DMS79 treated with DMSO at 0.1 percent for 48 hours (cell line): ENCODE data around the gene LHPP.

Source experiments
- DNase-seq: peaks from one replicate; lab custom pipeline; 2025; lab: John Stamatoyannopoulos, UW

Gene LHPP

DNA sequence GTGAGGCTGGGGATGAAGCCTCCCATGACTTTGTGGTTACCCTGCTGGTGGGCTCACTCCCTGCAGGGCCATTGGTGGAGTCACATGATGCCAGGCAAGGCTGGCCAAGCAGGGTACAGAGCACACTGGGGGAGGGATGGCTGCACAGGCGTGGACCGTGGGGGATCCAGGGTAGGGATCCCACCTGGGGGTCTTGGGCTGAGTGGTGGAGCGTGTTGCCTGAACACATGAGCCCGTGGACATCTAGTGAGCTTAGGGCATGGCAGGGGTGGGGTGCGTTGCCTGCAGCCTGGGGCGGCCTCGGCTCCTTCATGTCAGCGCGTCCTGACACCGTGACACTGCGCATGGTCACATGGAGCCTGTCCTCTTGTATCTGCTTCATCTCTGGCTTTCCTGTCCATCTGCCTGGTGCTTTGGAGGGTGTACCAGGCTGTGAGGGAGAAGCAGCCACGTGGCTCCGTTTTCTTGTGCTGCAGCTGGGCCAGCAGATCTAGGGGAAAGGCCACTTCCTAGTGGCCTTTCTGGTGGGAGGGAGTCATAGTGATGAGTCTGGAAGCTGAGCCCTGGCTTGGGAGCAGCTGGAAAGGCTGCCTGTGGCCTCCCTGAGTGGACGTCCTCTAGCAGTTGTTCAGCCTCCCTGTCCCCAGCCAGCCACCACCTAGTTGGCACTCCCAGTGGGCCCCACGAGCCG, 96.2 kb downstream of the LHPP start:
- no peak for DNase-seq

DNA sequence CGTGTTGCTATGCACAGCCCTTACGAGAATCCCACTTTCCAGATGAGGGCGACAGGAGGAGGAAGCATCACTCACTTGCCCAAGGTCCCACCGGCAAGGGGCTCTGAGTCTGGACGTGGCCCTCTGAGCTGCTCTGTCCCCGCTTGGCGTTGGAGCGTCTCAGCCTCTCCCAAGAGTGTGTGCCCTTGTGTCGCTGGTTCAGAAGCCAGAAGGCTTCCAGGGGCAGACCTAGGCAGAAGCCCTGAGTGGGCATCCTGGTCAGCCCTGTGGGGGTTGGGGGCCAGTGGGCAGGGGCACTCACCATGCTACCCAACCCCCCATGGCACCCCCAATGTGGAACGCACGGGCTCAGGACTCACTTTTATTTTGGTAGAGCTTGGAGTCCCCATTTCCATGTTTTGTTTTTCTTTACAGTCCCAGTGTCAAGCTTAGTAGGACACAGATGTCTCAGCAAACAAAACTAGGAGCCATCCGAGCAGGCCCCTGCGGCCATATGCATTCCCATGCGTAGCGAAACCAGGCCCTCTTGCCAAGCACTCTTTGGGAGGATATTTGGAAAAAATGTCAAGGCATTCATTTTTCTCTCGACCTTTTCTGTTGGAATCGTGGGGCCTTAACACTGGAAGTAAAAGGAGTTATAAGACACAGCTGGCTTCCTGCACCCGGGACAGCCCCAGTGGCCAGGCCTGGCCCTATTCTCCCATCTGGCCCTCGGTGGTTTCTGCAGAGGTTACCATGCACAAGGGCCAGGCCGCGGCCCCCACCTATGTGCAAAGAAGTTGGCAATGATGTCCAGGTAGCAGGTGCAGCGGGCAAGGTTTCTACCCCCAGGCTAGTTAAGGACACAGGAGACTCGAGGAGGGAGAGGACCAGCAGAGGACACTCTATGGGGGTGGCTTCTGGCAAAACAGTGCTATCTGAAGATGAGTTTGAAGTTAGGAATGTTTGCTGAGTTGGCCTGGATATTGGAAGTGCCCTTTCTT, 97.0 kb downstream of the LHPP start:
- no peak for DNase-seq

DNA sequence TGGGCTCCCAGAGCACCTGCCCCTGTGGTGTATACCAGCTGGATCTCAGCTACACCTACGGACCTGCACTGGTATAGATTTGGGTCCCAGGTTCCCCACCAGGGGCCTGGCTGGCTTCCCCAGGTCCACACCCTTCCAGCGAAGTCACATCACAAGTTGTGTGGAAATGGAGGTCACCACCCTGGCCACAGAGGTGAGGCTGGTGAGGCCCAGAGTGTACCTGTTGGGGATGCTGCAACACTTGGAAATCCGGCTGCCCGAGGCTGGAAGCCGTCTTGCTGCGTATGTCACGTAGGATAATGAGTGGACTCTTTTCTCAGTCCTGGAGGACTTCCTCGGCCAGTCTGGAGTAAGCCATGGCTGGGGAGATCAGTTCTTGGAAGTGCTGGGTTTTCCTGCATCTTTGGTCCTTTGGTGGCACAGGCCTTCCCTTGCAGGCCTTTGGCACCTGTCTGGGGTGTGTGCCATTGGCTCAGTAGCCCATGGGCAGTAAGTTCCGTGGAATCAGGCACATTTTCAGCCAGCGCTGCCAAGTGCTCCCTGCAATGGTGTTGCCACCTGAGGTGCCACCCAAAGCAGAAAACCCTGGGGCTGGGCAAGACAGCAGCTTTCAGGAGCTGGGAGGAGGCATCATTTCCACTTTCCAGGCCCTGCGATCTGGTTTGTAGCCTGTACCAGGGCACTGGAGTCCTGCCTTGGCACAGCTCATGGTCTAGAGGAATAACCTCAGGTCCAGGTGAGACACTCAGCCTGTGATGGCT, 97.9 kb downstream of the LHPP start:
- DNase-seq = no peak

DNA sequence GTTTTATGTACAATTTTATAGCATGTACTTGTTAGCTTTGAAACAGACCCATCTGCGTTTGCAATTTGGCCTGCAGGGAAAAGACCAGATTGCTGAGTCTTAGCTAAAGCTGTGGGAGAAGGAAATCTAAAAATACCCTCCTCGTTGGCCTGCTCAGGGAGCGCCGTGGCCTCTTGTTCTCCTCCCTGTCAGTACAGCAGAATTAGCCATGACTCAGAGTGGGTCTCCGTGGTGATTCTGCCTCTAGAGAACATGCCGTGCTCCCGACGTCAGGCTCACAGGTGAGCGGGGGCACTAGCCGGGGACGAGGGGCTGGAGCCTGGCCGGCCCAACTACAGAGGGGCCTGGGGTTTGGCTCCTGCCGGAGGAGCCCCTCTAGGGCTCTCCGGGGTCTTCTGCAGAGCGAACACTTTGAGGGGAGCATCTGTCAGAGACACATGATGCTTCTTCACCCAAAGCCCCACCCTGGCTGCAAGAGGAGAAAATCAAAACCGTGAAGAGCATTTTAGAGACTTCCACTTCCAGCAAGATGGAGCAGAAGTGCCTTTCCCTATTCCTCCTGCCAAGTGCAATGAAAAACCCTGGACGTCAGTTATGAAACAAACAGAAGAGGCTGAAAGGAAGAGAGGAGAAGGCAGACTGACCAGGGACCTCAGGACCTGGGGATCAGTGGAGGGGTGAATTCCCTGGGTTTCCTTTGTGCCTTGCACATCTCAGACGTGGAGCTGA, 98.9 kb downstream of the LHPP start:
- peak; percentile 3 for DNase-seq

DNA sequence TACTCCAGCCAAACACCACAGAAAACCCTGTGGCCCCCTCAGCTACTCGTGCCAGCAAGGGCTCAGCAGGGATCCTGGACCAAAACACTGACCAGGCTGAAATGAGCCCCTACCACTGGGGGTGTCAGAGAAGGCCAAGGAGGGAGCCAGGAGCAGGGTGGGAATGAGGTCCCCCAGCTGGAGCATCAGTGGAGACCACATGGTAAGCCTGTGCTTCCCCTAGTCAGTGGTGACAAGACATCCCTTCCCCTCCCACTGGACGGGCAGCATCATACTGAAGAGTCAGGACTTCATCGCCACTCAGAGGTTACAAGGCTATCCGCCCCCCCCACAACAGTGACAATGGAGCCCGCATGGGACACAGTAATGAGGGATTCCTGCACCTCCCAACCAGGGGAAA, 99.6 kb downstream of the LHPP start:
- DNase-seq = no peak

DNA sequence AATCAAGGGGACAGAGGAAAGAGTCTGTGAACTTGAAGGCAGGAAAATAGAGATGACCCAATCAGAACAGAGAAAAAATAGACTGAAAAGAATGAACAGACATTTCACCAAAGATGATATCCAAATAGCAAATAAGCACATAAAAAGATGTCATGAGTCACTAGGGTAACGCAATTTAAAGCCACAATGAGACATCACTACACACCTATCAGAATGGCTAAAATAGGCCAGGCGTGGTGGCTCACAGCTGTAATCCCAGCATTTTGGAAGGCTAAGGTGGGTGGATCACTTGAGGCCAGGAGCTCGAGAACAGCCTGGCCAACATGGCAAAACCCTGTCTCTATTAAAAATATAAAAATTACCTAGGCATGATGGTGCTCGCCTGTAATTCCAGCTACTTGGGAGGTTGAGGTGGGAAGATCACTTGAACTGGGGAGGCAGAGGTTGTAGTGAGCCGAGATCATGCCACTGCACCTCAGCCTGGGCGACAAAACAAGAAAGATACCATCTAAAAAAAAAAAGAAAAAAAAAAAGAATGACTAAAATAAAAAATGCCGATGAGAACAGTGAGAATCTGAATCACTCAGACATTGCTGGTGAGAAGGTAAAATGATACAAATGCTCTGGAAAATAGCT, 100.9 kb downstream of the LHPP start:
- no peak for DNase-seq

DNA sequence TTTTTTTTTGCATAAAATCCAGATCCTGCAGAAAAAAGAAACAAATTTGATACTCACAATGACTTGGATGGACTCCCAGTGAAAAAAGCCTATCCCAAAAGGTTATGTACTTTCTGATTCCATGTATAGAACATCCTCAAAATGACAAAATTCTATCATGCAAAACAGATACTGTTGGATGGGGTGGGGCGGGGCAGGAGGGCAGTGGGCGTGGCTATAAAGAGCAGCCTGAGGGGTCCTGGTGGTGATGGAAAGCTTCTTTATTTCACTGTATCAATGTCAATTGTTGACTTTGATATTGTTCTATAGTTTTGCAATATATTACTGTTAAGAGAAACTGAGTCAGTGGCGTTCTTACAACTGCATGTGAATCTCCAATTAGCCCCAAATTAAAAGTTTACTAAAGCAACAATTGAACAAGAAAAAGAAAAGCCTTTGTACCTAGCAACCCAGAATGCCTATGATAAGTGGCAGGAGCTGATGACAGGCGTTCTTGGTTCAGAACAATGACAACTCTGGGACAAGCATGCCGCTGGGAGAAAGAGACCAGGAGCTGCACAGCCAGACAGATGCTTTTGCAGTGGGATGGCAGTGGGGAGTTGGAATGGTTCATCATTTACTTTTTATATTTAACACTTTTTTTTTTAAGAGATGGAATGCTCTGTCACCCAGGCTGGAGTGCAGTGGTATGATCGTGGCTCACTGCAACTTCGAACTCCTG, 101.9 kb downstream of the LHPP start:
- DNase-seq = no peak

DNA sequence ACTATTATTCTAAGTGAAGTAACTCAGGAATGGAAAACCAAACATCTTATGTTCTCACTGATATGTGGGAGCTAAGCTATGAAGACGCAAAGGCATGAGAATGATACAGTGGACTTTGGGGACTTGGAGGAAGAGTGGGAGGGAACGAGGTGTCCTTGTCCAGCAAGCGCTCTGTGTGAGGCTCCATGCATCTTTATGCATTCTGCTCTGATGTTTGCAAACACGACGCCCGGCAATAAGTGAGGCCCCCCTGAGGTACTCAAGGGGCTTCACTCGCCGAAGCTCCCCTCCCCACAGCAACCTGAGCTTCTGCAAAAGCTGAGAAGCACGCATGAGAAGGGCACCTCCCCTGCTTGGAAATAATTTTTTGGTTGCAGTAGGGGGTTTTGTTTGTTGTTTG, 103.3 kb downstream of the LHPP start:
- no peak for DNase-seq

DNA sequence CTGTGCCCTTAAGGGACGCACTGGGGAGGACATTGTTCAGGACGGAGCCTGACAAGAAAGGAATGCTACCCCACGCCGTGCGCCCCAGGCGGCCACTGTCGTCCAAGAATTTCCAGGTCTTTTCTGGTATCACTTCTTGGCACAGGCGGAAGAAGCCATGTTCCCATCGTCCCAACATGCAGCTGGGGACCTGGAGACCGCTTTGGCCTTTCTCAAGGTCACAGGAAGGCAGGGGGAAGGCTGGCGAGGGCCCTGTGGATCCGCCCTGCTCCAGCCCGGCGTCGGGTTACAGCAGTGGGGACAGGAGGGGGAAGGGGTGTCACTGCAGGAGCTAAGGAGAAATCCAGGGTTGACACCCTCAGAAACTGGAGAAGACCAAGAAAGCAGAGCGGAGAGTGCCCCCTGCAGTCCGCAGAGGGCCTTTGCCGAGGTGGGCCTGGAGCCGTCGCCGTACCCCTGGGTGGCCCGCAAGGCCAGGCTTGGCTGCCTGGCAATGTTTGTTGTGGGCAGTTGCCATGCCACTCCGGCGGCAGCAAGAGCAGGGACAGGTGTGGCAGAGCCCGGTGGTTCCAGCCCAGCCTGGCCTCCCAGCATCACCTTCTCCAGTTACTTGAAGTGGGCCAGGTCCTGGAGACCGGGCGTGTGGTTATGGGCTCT, 104.1 kb downstream of the LHPP start:
- DNase-seq = peak; percentile 84

DNA sequence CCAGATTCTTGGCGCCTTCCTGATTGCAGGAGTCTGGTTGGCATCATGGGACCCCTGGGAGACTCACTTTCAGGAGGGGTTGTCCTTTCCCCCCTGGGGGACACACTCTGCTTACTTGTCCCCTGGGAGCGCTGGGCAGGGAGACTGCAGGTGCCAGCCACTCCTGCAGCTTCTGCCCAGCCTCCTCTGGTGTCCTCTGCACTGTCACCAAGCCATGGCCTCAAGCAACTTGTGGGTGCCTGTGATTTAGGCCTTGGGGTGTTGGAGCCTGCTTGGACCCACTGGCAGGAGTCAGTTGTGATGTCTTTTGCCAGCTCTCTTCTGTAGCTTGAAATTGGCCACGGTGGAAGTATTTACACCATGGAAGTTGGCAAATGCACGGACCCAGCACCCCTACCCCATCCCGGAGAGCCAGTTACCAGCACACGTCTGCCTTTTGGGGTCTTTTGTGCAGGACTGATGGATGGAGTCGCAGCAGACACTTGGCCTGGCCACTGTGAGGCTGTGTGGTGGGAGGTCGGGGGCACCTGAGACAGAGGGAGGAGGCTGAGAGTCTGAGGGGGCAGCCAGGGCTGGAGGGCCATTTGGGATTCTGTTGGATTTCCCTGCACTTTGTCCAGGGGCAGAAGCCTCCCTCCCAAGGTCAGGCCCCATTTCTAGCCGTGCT, 104.7 kb downstream of the LHPP start:
- no peak for DNase-seq

DNA sequence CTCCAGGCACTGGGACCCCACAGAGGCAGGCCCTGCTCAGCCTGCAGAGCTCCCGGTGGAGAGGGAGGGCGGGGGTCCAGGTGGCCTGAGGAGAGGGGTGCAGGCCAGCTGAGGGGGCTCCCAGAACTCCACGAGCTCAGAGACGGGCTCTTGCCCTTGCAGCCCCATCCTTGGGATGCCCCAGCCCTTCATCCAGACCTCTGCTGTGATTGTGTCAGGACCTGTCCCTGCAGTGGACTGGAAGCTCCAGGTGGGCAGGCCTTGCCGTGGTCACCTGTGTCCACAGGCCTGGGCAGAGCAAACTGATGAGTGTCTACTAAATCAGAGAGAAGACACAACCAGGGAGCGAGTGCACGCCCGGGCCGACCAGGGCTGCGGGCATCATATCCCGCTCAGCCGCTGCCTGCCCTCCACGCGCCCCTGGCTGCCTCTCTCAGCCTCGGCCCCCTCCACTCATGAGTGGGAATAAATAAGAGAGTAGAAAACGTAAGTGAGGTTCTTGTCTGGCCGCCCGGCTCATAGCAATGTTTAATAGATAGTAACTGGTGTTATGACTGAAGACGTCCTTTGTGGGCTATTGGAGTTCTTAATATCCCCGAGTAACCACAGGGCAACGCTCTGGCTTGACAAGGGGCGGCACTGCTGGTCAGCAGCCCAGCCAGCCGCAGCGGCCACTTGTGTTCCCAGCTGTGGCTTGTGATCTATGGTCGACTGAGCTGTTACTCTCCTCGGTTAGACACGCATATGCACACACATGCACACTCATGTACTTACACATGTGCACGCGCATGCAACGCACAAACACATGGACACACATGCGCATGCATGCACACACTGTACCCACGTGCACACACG, 105.6 kb downstream of the LHPP start:
- no peak for DNase-seq

DNA sequence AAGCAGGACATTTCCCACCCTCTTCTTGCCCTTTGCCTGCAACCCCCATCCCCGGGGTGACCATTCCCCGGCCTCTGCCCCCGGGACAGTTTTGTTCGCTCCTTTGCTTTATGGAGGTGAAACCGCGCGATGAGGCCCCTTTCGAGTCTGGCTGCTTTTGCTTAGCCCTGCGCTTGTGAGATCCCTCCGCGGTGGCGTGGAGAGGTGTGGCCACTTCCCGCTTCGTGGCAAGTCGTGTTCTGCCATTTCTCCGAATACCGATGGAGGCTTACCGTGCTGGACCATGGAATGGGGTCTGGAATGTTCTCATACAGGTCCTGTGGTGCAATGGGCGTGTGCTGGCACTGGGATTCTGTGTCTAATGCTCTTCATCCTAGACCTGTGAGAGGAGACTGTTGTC, 106.7 kb downstream of the LHPP start:
- DNase-seq = no peak

DNA sequence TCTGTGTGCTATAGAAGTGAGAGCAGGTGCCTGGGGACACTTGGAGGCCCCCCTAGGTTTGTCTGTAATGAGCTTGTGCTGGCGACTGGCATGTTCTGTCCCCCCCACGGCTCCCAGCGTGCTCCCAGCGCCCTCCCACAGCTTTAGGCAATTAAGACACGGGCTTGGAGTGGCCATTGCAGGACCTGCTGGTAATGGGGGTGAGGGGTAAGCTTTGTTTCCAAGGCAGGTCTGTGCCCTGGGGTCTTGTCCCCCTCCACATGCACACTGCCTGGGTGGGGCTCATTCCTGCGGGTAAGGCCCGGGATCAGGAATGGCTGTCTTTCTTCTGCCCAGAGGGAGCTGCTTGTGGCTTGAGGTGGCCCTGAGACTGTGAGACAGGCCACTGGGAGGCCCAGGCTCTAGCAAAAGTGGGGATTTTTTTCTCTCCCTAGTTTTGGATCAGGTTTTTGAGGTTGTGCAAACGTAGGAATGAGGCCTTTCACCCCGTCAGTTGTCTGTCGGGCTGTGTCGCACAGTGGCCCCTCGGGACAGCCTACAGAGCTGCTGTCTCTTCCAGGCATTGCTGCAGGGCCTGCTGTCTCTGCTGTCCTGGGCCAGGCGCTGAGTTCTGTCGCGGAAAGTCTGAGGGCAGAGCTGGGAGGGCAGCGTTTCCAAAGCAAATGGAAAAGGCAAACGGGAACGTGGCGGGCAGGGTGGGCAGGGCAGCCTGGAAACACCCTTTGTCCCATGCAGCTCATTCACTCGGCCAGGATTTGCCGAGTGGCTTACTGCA, 107.4 kb downstream of the LHPP start:
- no peak for DNase-seq

DNA sequence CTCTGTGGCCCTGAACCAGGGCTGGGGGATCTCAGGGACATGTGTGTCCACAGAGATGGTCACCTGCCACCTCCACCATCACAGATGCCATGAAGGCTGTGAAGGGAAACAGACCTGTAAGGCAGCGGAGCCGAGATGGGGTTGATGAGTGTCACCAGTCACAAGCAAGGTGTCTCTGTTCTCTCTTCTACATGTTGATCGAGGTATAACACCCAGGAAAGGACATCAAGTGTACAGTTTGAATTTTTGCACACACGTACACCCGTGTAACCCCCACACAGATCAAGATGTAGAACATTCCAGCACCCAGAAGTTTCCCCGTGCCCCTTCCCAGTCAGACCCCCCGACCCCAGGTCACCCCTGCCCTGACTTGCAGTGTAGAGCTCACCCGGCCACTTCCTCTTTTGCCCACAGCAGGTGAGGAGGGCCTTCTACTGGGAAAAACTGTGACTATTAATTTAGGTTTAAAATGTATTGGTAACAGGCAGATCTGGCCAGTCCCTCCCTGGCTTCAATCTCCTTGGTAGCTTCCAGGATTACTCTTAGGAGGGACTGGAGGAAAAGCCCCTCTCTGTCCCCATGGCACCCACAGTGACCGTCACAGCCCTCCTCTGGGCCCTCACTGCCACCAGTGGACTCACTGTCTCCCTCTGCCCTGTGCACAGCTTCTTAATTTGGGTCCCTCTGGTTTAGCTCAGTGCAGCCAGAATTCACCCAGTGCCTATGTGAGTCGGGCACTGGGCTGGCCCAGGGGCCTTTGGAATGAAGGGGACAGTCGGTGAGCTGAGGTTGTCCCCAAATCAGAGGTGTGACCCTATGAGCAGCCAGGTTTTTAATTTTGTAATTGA, 108.2 kb downstream of the LHPP start:
- DNase-seq = no peak

DNA sequence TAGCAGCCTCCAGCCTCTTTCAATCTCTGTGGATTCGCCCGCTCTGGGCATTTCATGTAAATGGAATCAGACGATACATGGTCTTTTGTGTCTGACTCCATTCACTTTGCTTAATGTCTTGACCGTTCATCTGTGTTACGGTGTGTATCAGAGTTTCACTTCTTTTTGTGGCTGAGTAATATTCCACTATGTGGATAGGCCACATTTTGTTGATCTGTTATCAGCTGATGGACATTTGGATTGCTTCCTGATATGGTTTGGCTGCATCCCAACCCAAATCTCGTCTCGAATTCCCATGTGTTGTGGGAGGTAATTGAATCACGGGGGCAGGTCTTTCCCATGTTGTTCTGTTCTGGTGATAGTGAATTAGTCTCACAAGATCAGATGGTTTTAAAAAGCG, 109.0 kb downstream of the LHPP start:
- no peak for DNase-seq

DNA sequence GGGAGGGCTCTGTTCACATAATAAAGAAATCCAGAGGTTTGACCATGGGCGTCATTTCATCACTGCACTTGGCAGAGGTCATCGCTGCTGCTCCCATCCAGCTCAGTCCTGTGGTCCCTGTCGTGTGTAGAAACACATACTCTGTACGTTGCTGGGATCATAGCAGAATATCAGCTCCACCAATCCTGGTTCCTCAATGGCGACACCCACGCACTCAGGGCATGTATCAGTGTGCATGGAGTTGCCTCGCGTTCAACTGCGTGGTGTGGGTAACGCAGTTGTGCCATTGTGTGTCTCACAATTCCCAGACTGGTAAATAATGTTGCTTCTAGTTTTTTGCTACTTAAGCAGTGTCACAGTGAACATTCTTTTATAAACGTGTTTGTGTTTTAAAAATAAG, 111.1 kb downstream of the LHPP start:
- DNase-seq = no peak
